Vagina (tissue), 2 donors: ENCODE results near the gene TRPM4. TPM values are rescaled to one million over a fixed set of nuclear protein-coding genes. Genes with fewer than 3 reads are reported as not detected.

Source experiments
- DNase-seq, 2 donors: peaks; one replicate each; pipeline ENCODE4 v3.0.0-alpha.2; 2017; ENCODE audit errors: extremely low spot score in 2 of 2
- H3K27ac ChIP-seq: fragments of 200-600 bp; sonication (generic); one replicate; pipeline ENCODE4 v1.5.1; 2019
- H3K27me3 ChIP-seq: fragments of 200-600 bp; sonication (generic); one replicate; pipeline ENCODE4 v1.5.1; 2019
- H3K36me3 ChIP-seq, 2 donors: fragments of 200-600 bp; sonication (generic); one replicate each; pipeline ENCODE4 v1.5.1; 2017 to 2019
- H3K4me1 ChIP-seq: fragments of 200-600 bp; sonication (generic); one replicate; pipeline ENCODE4 v1.5.1; 2019
- H3K4me3 ChIP-seq, 2 donors: fragments of 200-600 bp; sonication (generic); 1 replicate in 1 of 2; 2 replicates in 1 of 2; pipeline ENCODE4 v1.5.1; 2016 to 2019
- H3K9me3 ChIP-seq: fragments of 200-600 bp; sonication (generic); one replicate; pipeline ENCODE4 v1.5.1; 2019
- POLR2A ChIP-seq, 2 donors: fragments of 450-650 bp; IDR thresholded peaks; one replicate each; pipeline ENCODE4 v1.6.1; 2017; ENCODE audit warnings: antibody characterized with exemption in 2 of 2, mild to moderate bottlenecking in 2 of 2, moderate library complexity in 2 of 2
- POLR2AphosphoS5 ChIP-seq, 2 donors: sonication (generic); formaldehyde crosslinking; IDR thresholded peaks; one replicate each; pipeline ENCODE4 v1.9.0; 2017; ENCODE audit warnings: antibody characterized with exemption in 2 of 2, mild to moderate bottlenecking in 2 of 2, low read depth in 1 of 2; ENCODE audit not compliant: insufficient read depth in 1 of 2
- intact Hi-C: fragments of 100-400 bp; cut with DNase I; formaldehyde crosslinking; loops from one replicate; pipeline ENCODE4 v1.15.1; 2023
- total RNA-seq: library from RNA; depleted of rRNA; stranded (reverse); fragments of >200 nt; gene quantifications from one replicate; pipeline ENCODE4 v1.2.3, GENCODE V29; 2016
- TF ChIP-seq, protein P1 (sequence below), 3 experiments: fragments of 450-650 bp in 2 of 3; fragments of 200-600 bp in 1 of 3; sonication (generic) in 1 of 3; IDR thresholded peaks; one replicate each; pipeline ENCODE4 v1.5.1; 2017 to 2019; ENCODE audit warnings: antibody characterized with exemption in 3 of 3, mild to moderate bottlenecking in 2 of 3, moderate library complexity in 2 of 3

The TRPM4 gene
- total RNA-seq, 1 donor from 2014 or later = 22.8 TPM

DNA sequence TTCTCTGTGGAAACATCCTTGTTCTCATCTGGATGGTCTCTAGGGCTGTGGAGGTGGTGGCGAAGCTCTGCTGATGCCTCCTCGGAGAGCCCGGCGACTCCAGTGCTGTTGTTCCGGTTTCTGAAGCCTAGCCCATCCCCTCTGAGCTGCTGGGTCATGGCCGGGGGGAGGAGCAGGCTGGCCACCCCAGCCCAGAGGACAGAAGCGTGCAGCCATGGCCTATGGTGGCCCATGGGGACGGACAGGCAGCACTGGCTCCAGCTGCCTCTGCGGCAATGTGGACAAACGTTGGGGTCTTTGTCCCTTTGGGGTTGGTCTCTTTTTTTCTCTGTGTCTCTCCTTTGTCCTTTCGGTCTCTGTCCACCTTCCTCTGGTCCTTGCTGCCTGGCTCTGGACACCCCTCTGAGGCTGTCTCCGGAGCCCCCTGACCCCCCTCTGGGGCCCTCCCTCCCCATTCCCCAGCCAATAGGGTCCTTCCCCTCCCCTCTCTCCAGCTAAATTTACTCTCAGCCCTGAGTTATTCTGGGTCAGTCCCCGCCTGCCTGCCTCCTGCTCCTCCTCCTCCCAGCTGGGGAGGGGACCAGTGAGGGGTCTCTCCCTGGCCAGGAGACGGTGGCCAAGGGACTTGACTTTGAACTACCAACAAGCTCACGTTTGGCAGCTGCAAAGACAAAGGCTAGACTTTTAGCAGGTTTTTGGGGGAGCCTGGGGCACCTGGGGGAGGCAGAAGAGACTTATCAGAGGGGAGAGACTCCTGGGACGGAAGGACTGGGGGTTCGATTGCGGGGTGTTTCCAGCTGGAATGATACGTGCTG is 2.4 kb upstream of the TRPM4 start, which contains the start of gene HRC:
Gene HRC, minus strand, starts transcription at position 392 of the 815 bp plus-strand sequence. Its CDS starts 159 bp downstream, at position 233.
- Histone ChIP-seq H3K4me1 (peaks cover 39% of the 10 kb centered on the region), H3K36me3 (no peaks in the 10 kb centered on the region), H3K27ac (peak within 1 kb of the TSS; percentile 39), H3K4me3 (no peak within 1 kb of the TSS), H3K9me3 (no peaks in the 10 kb centered on the region), H3K27me3 (no peaks in the 10 kb centered on the region)
- DNase-seq = no peak
- no peak for TF ChIP-seq POLR2AphosphoS5 (IDR thresholded peaks at IDR 0.05; ENCODE audit: insufficient read depth in 1 of 2, low read depth in 1 of 2)
- no peak for TF ChIP-seq POLR2A (IDR thresholded peaks at IDR 0.05)
- TF ChIP-seq, protein P1, sequence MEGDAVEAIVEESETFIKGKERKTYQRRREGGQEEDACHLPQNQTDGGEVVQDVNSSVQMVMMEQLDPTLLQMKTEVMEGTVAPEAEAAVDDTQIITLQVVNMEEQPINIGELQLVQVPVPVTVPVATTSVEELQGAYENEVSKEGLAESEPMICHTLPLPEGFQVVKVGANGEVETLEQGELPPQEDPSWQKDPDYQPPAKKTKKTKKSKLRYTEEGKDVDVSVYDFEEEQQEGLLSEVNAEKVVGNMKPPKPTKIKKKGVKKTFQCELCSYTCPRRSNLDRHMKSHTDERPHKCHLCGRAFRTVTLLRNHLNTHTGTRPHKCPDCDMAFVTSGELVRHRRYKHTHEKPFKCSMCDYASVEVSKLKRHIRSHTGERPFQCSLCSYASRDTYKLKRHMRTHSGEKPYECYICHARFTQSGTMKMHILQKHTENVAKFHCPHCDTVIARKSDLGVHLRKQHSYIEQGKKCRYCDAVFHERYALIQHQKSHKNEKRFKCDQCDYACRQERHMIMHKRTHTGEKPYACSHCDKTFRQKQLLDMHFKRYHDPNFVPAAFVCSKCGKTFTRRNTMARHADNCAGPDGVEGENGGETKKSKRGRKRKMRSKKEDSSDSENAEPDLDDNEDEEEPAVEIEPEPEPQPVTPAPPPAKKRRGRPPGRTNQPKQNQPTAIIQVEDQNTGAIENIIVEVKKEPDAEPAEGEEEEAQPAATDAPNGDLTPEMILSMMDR (IDR thresholded peaks at IDR 0.05) = no peak
- intact Hi-C loops = no loop called here

DNA sequence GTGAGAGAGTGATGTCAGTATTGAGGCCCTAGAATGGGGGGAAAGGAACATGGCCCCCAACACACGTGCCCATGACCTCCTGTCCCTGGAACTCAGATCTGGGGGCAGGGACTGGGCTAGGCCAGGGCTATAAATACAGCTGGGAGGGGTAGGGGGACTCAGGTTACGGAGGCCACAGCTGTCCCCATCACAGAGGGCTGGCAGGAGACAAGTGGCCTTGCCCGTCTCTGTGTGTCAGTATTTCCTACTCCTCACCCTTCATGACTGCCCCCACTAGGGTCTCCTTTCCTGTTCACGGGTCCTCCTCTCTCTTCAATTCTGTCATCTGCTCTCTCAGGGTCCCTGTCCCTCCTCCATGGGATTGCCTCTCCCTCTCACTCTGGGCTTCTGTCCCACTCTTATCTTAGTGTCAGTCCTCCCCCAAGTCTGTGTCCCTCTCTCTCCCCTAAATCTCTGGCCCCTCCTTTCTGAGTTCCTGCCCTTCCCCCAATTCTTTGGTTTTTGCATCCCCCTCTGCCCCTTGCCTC is 1.7 kb upstream of the TRPM4 start:
- Histone ChIP-seq H3K36me3 (no peaks in the 10 kb centered on the region), H3K9me3 (no peaks in the 10 kb centered on the region), H3K27me3 (no peaks in the 10 kb centered on the region), H3K4me3 (no peak overlapping the region), H3K4me1 (peaks cover 35% of the 10 kb centered on the region), H3K27ac (peak overlapping the region; percentile 39)
- intact Hi-C loops = no loop called here
- TF ChIP-seq POLR2AphosphoS5 (IDR thresholded peaks at IDR 0.05; ENCODE audit: insufficient read depth in 1 of 2, low read depth in 1 of 2) = no peak
- TF ChIP-seq, protein P1 (IDR thresholded peaks at IDR 0.05) = no peak
- no peak for TF ChIP-seq POLR2A (IDR thresholded peaks at IDR 0.05)
- DNase-seq = no peak

GRCh38 chr19:49160450-49161189 is 3.0 kb downstream of the TRPM4 start:
- TF ChIP-seq POLR2AphosphoS5 (IDR thresholded peaks at IDR 0.05; ENCODE audit: insufficient read depth in 1 of 2, low read depth in 1 of 2) (no peak), POLR2A (IDR thresholded peaks at IDR 0.05) (no peak)
- TF ChIP-seq, protein P1 (IDR thresholded peaks at IDR 0.05) = no peak
- H3K4me3 ChIP-seq = no peak overlapping the region
- no peaks in the 10 kb centered on the region for H3K36me3 ChIP-seq

GRCh38 chr19:49161987-49162386 is 4.4 kb downstream of the TRPM4 start:
- intact Hi-C loops = no loop called here
- Histone ChIP-seq H3K4me3 (no peak overlapping the region), H3K36me3 (no peaks in the 10 kb centered on the region), H3K4me1 (peaks cover 29% of the 10 kb centered on the region), H3K27ac (no peak overlapping the region), H3K9me3 (no peaks in the 10 kb centered on the region), H3K27me3 (no peaks in the 10 kb centered on the region)
- no peak for DNase-seq
- TF ChIP-seq, protein P1 (IDR thresholded peaks at IDR 0.05) = no peak
- TF ChIP-seq POLR2AphosphoS5 (IDR thresholded peaks at IDR 0.05; ENCODE audit: insufficient read depth in 1 of 2, low read depth in 1 of 2) (no peak), POLR2A (IDR thresholded peaks at IDR 0.05) (no peak)

More at GRCh38 chr19:49160450-49161189, 3.0 kb downstream of the TRPM4 start:
- H3K4me1 ChIP-seq = peaks cover 24% of the 10 kb centered on the region
- no peaks in the 10 kb centered on the region for H3K9me3 ChIP-seq
- no peak for DNase-seq
- no peak overlapping the region for H3K27ac ChIP-seq
- intact Hi-C loops = no loop called here
- H3K27me3 ChIP-seq = no peaks in the 10 kb centered on the region
